Spleen (tissue), 11 donors: ENCODE measurements around the gene FGF5. TPM values are rescaled to one million over a fixed set of nuclear protein-coding genes. Genes with fewer than 3 reads are reported as not detected.

Source experiments
- DNase-seq: peaks from one replicate; pipeline ENCODE4 v3.0.0-alpha.2; 2020
- H3K27ac ChIP-seq, 8 donors: fragments of 200-600 bp; sonication (generic) in 7 of 8; 1 replicate in 4 of 8; 2 replicates in 4 of 8; pipeline versions ENCODE4 v1.5.0 to v1.8.0; 2016 to 2021; ENCODE audit warnings: inconsistent platforms in 4 of 8, mild to moderate bottlenecking in 4 of 8, moderate library complexity in 1 of 8
- H3K27me3 ChIP-seq, 7 donors: fragments of 200-600 bp; sonication (generic) in 6 of 7; replicated peaks in 1 of 7; 1 replicate in 4 of 7; 2 replicates in 3 of 7; pipeline versions ENCODE4 v1.5.0 to v1.8.0; 2016 to 2021; ENCODE audit warnings: inconsistent platforms in 3 of 7, mild to moderate bottlenecking in 1 of 7
- H3K36me3 ChIP-seq, 6 donors: fragments of 200-600 bp; sonication (generic) in 5 of 6; 1 replicate in 4 of 6; 2 replicates in 2 of 6; pipeline versions ENCODE4 v1.5.0 to v1.8.0; 2016 to 2021; ENCODE audit warnings: inconsistent platforms in 2 of 6
- H3K4me1 ChIP-seq, 6 donors: fragments of 200-600 bp; sonication (generic) in 5 of 6; 1 replicate in 3 of 6; 2 replicates in 3 of 6; pipeline versions ENCODE4 v1.5.0 to v1.8.0; 2016 to 2021; ENCODE audit warnings: inconsistent platforms in 3 of 6
- H3K4me3 ChIP-seq, 8 donors: fragments of 200-600 bp; sonication (generic) in 7 of 8; 1 replicate in 4 of 8; 2 replicates in 4 of 8; pipeline versions ENCODE4 v1.5.0 to v1.8.0; 2016 to 2021; ENCODE audit warnings: inconsistent platforms in 4 of 8, mild to moderate bottlenecking in 4 of 8, moderate library complexity in 2 of 8
- H3K9me3 ChIP-seq, 8 donors: fragments of 200-600 bp; sonication (generic) in 7 of 8; 1 replicate in 4 of 8; 2 replicates in 4 of 8; pipeline versions ENCODE4 v1.5.0 to v1.8.0; 2016 to 2021; ENCODE audit warnings: inconsistent platforms in 4 of 8
- POLR2A ChIP-seq, 3 donors: fragments of 450-650 bp; IDR thresholded peaks; one replicate each; pipeline ENCODE4 v1.5.1; 2017; ENCODE audit warnings: antibody characterized with exemption in 3 of 3, mild to moderate bottlenecking in 1 of 3
- POLR2AphosphoS5 ChIP-seq, 3 donors: sonication (generic); formaldehyde crosslinking; IDR thresholded peaks; one replicate each; pipeline ENCODE4 v1.5.1; 2017; ENCODE audit warnings: antibody characterized with exemption in 3 of 3
- WGBS, 5 donors: extraction: QIAGEN DNeasy Blood & Tissue Kit in 3 of 5; methylation state at CpG; one replicate each; pipeline versions ENCODE4 v1.1.5 to v1.1.7; 2013 to 2018; 5-methylcytosine and 5-hydroxymethylcytosine counted together
- intact Hi-C: fragments of 100-400 bp; cut with DNase I; formaldehyde crosslinking; loops from one replicate; pipeline ENCODE4 v1.15.0; 2023; ENCODE audit warnings: low total_unique reads
- polyA plus RNA-seq, 3 donors: library from polyadenylated mRNA; stranded (reverse); fragments of 200-250 nt; gene quantifications; one replicate each; pipeline ENCODE4 v1.2.1, GENCODE V29; 2013
- total RNA-seq, 7 donors: library from RNA; depleted of rRNA in 3 of 7; stranded (reverse); fragments of >200 nt in 3 of 7; fragmentation: NEBNext Ultra II Directional in 4 of 7; extraction: Animal tissue kit (Norgen Biotek cat#: 25700) in 4 of 7; gene quantifications; one replicate each; pipeline versions ENCODE4 v1.1.0 to v1.2.1, GENCODE V29; 2016 to 2021
- TF ChIP-seq, protein P1 (sequence below), 11 experiments: fragments of 200-600 bp in 7 of 11; fragments of 450-650 bp in 4 of 11; sonication (generic) in 4 of 11; IDR thresholded peaks in 8 of 11; conservative IDR thresholded peaks in 3 of 11; 1 replicate in 7 of 11; 2 replicates in 4 of 11; pipeline versions ENCODE4 v1.4.0 to v1.8.0; 2016 to 2021; ENCODE audit warnings: antibody characterized with exemption in 11 of 11, inconsistent platforms in 4 of 11, mild to moderate bottlenecking in 1 of 11
- donor health status: healthy with polysubstance abuse.
- donor health status: DM: no; HTN: no; CAD: no; lungs with moderate emphysema.
- donor health status: DM: no; HTN: no; CAD: no.
- donor health status: Bipolar disorder and iron deficiency.
- donor health status: healthy.
- donor health status: DM: no; HTN: no; CAD: no.
- donor health status: DM: yes; HTN: yes; CAD: no.

The FGF5 gene
- total and polyA plus RNA-seq, 10 donors: 0.06 TPM; not detected in 9

GRCh38 chr4:80257851-80258250 lies 8.6 kb upstream of the FGF5 start:
- Histone ChIP-seq H3K9me3 (no peaks in the 10 kb centered on the region), H3K4me1 (no peaks in the 10 kb centered on the region), H3K27ac (no peak overlapping the region), H3K36me3 (no peaks in the 10 kb centered on the region), H3K27me3 (peaks cover 0 to 39% (median 2%) of the 10 kb centered on the region in 7 donors), H3K4me3 (no peak overlapping the region)
- intact Hi-C loops: no loop called here
- no peak for TF ChIP-seq POLR2A (IDR thresholded peaks at IDR 0.05)
- TF ChIP-seq, protein P1, sequence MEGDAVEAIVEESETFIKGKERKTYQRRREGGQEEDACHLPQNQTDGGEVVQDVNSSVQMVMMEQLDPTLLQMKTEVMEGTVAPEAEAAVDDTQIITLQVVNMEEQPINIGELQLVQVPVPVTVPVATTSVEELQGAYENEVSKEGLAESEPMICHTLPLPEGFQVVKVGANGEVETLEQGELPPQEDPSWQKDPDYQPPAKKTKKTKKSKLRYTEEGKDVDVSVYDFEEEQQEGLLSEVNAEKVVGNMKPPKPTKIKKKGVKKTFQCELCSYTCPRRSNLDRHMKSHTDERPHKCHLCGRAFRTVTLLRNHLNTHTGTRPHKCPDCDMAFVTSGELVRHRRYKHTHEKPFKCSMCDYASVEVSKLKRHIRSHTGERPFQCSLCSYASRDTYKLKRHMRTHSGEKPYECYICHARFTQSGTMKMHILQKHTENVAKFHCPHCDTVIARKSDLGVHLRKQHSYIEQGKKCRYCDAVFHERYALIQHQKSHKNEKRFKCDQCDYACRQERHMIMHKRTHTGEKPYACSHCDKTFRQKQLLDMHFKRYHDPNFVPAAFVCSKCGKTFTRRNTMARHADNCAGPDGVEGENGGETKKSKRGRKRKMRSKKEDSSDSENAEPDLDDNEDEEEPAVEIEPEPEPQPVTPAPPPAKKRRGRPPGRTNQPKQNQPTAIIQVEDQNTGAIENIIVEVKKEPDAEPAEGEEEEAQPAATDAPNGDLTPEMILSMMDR (IDR thresholded peaks at IDR 0.05 in 8 of 11, conservative IDR thresholded peaks at IDR 0.05 in 3 of 11): no peak
- TF ChIP-seq POLR2AphosphoS5 (IDR thresholded peaks at IDR 0.05): no peak
- DNase-seq: no peak

GRCh38 chr4:80259012-80259411 lies 7.5 kb upstream of the FGF5 start:
- TF ChIP-seq POLR2A (IDR thresholded peaks at IDR 0.05) (no peak), POLR2AphosphoS5 (IDR thresholded peaks at IDR 0.05) (no peak)
- TF ChIP-seq, protein P1 (IDR thresholded peaks at IDR 0.05 in 8 of 11, conservative IDR thresholded peaks at IDR 0.05 in 3 of 11): no peak
- no peaks in the 10 kb centered on the region for H3K9me3 ChIP-seq
- H3K4me1 ChIP-seq: no peaks in the 10 kb centered on the region
- no peak overlapping the region for H3K27ac ChIP-seq
- DNase-seq: no peak
- no peaks in the 10 kb centered on the region for H3K36me3 ChIP-seq
- H3K4me3 ChIP-seq: no peak overlapping the region
- intact Hi-C loops: no loop called here
- WGBS, 5 donors: 47 to 63% (median 52%) methylated on average over 4 of the region's 4 CpGs
- peaks cover 0 to 50% (median 13%) of the 10 kb centered on the region in 7 donors for H3K27me3 ChIP-seq

DNA sequence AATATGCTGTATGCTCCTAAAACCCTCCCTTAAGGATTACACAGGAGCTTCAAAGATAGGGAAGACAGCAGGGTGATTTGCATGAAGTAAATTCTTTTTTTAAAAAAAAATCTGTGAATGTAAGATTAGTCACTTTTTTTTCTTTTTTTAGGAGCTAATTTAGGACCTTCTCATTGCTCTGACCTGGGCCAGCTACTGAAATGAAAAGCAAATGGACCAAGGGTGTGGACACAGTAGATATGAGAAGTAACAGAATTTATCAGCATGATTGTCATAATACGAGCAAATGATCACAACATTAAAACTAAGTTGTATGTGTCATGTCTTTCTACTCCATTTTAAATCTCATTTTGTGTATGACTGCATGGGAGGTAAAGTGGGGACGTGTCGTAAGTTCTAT lies 6.6 kb upstream of the FGF5 start:
- no peak for TF ChIP-seq POLR2AphosphoS5 (IDR thresholded peaks at IDR 0.05)
- TF ChIP-seq, protein P1 (IDR thresholded peaks at IDR 0.05 in 8 of 11, conservative IDR thresholded peaks at IDR 0.05 in 3 of 11): no peak
- TF ChIP-seq POLR2A (IDR thresholded peaks at IDR 0.05): no peak
- no peaks in the 10 kb centered on the region for H3K9me3 ChIP-seq
- H3K27me3 ChIP-seq: peaks cover 0 to 58% (median 21%) of the 10 kb centered on the region in 7 donors
- no peak for DNase-seq
- H3K4me3 ChIP-seq: no peak overlapping the region
- H3K4me1 ChIP-seq: no peaks in the 10 kb centered on the region
- 85 to 95% (median 87%) methylated on average over 3 of the region's 3 CpGs for WGBS, 5 donors
- intact Hi-C loops: no loop called here
- no peaks in the 10 kb centered on the region for H3K36me3 ChIP-seq
- no peak overlapping the region for H3K27ac ChIP-seq

DNA sequence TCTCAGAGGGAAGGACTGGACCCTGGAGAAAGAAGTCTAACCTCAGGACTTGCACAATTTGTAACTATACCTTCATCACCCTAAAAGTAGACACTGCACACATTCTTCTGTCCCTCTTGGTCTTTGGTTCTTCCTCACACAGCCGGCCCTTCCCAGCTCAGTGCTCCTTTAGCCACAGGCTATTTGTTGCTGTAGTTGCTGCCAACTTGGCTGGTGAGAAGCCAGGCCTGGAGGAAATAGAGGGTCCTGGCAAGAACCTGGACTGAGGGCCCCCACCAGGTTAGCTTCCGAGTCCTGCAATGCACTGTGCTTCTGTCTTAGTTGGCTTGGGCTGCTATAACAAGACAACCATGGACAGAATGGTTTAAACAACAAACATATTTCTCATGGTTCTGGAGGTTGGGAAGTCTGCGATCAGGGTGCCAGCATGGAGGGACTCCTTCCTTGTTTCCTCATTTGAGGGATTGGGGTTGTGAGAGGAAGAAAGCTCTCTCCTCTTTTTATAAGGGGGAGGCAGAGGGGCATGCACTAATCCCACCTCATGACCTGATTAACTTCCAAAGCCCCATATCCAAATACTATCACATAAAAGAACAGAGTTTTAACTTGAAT lies 4.4 kb upstream of the FGF5 start:
- no peak for DNase-seq
- WGBS, 5 donors: 83 to 98% (median 92%) methylated on average over 3 of the region's 3 CpGs
- H3K36me3 ChIP-seq: no peaks in the 10 kb centered on the region
- TF ChIP-seq, protein P1 (IDR thresholded peaks at IDR 0.05 in 8 of 11, conservative IDR thresholded peaks at IDR 0.05 in 3 of 11): no peak
- TF ChIP-seq POLR2A (IDR thresholded peaks at IDR 0.05) (no peak), POLR2AphosphoS5 (IDR thresholded peaks at IDR 0.05) (no peak)
- H3K27ac ChIP-seq: no peak overlapping the region
- H3K4me1 ChIP-seq: peaks cover 10 to 21% (median 19%) of the 10 kb centered on the region in 6 donors
- no peaks in the 10 kb centered on the region for H3K9me3 ChIP-seq
- intact Hi-C loops: no loop called here
- no peak overlapping the region for H3K4me3 ChIP-seq
- peaks cover 2 to 75% (median 41%) of the 10 kb centered on the region in 7 donors for H3K27me3 ChIP-seq
